Upper lobe of left lung (tissue), 6 donors: ENCODE data around the gene SRD5A2. TPM values are rescaled to one million over a fixed set of nuclear protein-coding genes. Genes with fewer than 3 reads are reported as not detected.
A peak's percentile ranks its signal among the peaks of the same experiment; 100 is the strongest.

ENCODE experiments used
- ATAC-seq, 2 donors: fragments of 200-7000 bp; cut with Tn5 transposase; one replicate each; pipeline ENCODE4 v1.9.1; 2022; ENCODE audit warnings: mild to moderate bottlenecking in 2 of 2, moderate library complexity in 2 of 2; ENCODE audit not compliant: low FRiP score in 2 of 2
- DNase-seq, 2 donors: peaks; one replicate each; pipeline ENCODE4 v3.0.0-alpha.2; 2019 to 2020
- H3K27ac ChIP-seq, 4 donors: fragments of 200-600 bp; sonication (generic); one replicate each; pipeline ENCODE4 v1.5.1; 2016 to 2019
- H3K27me3 ChIP-seq, 4 donors: fragments of 200-600 bp; sonication (generic); one replicate each; pipeline ENCODE4 v1.5.1; 2017 to 2019
- H3K36me3 ChIP-seq, 4 donors: fragments of 200-600 bp; sonication (generic); one replicate each; pipeline ENCODE4 v1.5.1; 2016 to 2019
- H3K4me1 ChIP-seq, 4 donors: fragments of 200-600 bp; sonication (generic); one replicate each; pipeline ENCODE4 v1.5.1; 2018 to 2019
- H3K4me3 ChIP-seq, 4 donors: fragments of 200-600 bp; sonication (generic); one replicate each; pipeline ENCODE4 v1.5.1; 2017 to 2019; ENCODE audit warnings: mild to moderate bottlenecking in 2 of 4, moderate library complexity in 1 of 4
- H3K9me3 ChIP-seq, 4 donors: fragments of 200-600 bp; sonication (generic); one replicate each; pipeline ENCODE4 v1.5.1; 2018 to 2019
- CTCF ChIP-seq, 6 experiments: fragments of 450-650 bp in 4 of 6; fragments of 200-600 bp in 2 of 6; sonication (generic) in 2 of 6; IDR thresholded peaks; one replicate each; pipeline ENCODE4 v1.5.1; 2016 to 2019; ENCODE audit warnings: antibody characterized with exemption in 6 of 6
- EP300 ChIP-seq, 4 donors: sonication (generic); formaldehyde crosslinking; IDR thresholded peaks; one replicate each; pipeline ENCODE4 v1.5.1; 2017; ENCODE audit warnings: antibody characterized with exemption in 4 of 4, control low read depth in 2 of 4
- POLR2A ChIP-seq, 4 donors: fragments of 450-650 bp; IDR thresholded peaks; one replicate each; pipeline ENCODE4 v1.5.1; 2016 to 2017; ENCODE audit warnings: antibody characterized with exemption in 4 of 4, mild to moderate bottlenecking in 2 of 4
- POLR2AphosphoS5 ChIP-seq, 2 donors: sonication (generic); formaldehyde crosslinking; IDR thresholded peaks; one replicate each; pipeline ENCODE4 v1.5.1; 2017; ENCODE audit warnings: antibody characterized with exemption in 2 of 2
- WGBS, 2 donors: methylation state at CpG; one replicate each; pipeline ENCODE4 v1.1.5; 2017 to 2018; 5-methylcytosine and 5-hydroxymethylcytosine counted together
- total RNA-seq, 6 donors: library from RNA; depleted of rRNA in 4 of 6; stranded (reverse); fragments of >200 nt in 4 of 6; gene quantifications; one replicate each; pipeline versions ENCODE4 v1.1.0 to v1.2.1, GENCODE V29; 2016 to 2021
- donor health status: DM: no; HTN: no; CAD: no; lungs with moderate emphysema.
- donor health status: DM: no; HTN: yes; CAD: no; lungs with severe emphysema.

The SRD5A2 gene
- total RNA-seq, 6 donors from 2014 or later, result 0.09 to 3.7 (median 0.62) TPM

DNA sequence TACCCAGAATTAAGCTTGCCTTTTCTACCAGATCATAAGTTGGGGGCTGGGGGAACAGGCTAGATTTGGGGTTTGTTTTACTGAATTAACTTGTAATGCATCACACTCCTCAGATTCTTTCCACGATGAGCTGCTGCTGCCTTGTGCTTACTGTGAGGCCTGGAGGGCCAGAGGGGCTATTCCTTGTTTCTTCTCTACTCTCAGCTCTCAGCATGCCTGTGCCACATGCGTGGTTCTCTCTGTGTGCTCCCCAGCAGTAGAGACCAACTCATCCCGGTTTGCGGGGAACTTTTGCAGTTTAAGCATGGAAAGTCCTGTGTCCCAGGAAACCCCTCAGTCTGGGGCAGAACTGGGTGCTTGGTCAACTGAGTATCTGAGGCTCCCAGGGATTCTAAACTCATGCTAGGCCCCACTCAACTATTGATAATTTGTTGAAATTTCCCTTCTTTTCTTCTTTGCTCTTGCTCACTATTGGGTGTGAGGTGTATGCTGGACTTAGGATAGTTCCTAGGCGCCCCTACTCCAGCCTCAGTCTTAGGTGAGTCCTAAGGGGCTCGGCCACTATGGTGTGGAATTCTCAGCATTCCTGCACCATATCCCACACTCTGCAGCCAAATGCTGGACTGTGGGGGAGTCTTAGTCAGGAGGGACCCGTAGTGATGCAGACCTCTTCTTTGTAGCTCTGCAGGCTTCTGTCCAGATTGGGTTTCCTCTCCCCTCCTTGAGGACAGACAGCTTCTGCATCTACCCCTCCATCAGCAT is 63.1 kb downstream of the SRD5A2 start:
- no peak overlapping the region for H3K4me3 ChIP-seq
- peak in 1 of 2 donors; percentile 16 for ATAC-seq
- 73 to 87% methylated on average over 7 of the region's 7 CpGs for WGBS, 2 donors

GRCh38 chr2:31515586-31515985 is 65.2 kb downstream of the SRD5A2 start:
- ATAC-seq (no peak), DNase-seq (no peak)
- no peak overlapping the region for H3K27ac ChIP-seq
- no peaks in the 10 kb centered on the region for H3K36me3 ChIP-seq
- no peaks in the 10 kb centered on the region for H3K9me3 ChIP-seq
- WGBS, 2 donors, result 83 to 88% methylated on average over 5 of the region's 5 CpGs
- no peaks in the 10 kb centered on the region for H3K27me3 ChIP-seq
- H3K4me3 ChIP-seq, result no peak overlapping the region
- no peak for TF ChIP-seq POLR2AphosphoS5 (IDR thresholded peaks at IDR 0.05)
- no peak for TF ChIP-seq CTCF (IDR thresholded peaks at IDR 0.05)
- TF ChIP-seq EP300 (IDR thresholded peaks at IDR 0.05), result no peak
- no peak for TF ChIP-seq POLR2A (IDR thresholded peaks at IDR 0.05)
- no peaks in the 10 kb centered on the region for H3K4me1 ChIP-seq

More for the DNA sequence above, 63.1 kb downstream of the SRD5A2 start:
- no peak overlapping the region for H3K27ac ChIP-seq
- DNase-seq, result no peak
- TF ChIP-seq EP300 (IDR thresholded peaks at IDR 0.05) (no peak), CTCF (IDR thresholded peaks at IDR 0.05) (no peak), POLR2A (IDR thresholded peaks at IDR 0.05) (no peak), POLR2AphosphoS5 (IDR thresholded peaks at IDR 0.05) (no peak)
- H3K27me3 ChIP-seq, result no peaks in the 10 kb centered on the region
- no peaks in the 10 kb centered on the region for H3K4me1 ChIP-seq
- H3K36me3 ChIP-seq, result no peaks in the 10 kb centered on the region
- no peaks in the 10 kb centered on the region for H3K9me3 ChIP-seq

DNA sequence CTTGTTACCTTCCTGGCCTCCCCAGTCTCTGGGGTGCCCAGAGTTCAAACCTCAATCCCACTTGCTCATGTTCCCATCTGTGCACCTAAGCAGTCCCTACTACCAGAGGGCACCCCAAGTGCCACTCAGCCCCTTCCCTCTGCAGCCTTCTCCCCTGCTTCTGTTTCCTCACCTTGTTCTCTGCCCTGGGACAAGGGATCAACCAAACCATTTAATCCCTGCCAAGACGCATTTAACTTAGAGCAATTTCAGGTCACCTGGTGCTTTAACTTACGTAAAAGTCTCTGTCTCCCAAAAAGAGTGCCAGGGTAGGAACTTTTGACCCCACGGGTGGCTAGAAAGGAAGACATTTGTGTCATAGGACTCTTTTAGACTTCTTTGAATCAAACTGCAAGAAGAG is 67.2 kb downstream of the SRD5A2 start:
- 94 to 96% methylated on average over 3 of the region's 3 CpGs for WGBS, 2 donors
- no peak for DNase-seq
- Histone ChIP-seq H3K9me3 (no peaks in the 10 kb centered on the region), H3K36me3 (no peaks in the 10 kb centered on the region), H3K27ac (no peak overlapping the region), H3K4me3 (no peak overlapping the region), H3K4me1 (no peaks in the 10 kb centered on the region), H3K27me3 (no peaks in the 10 kb centered on the region)
- no peak for ATAC-seq
- TF ChIP-seq POLR2AphosphoS5 (IDR thresholded peaks at IDR 0.05) (no peak), EP300 (IDR thresholded peaks at IDR 0.05) (no peak), POLR2A (IDR thresholded peaks at IDR 0.05) (no peak), CTCF (IDR thresholded peaks at IDR 0.05) (no peak)

DNA sequence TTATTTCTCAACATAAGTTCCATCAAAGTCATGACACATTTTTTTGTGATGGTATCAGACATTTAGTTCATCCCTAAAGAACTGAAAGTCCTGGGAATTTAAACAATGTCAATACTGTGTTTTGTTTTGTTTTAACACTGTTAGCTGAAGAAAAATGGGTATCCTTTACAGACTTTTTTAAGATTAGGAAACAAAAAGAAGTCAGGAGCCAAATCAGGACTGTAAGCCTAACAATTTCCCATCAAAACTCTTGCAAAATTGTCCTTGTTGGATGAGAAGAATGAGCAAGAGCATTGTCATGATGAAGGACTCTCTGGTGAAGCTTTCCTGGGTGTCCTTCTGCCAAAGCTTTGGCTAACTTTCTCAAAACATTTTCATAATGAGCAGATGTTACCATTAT is 69.4 kb downstream of the SRD5A2 start:
- Histone ChIP-seq H3K4me1 (no peaks in the 10 kb centered on the region), H3K9me3 (no peaks in the 10 kb centered on the region), H3K36me3 (no peaks in the 10 kb centered on the region), H3K4me3 (no peak overlapping the region), H3K27me3 (no peaks in the 10 kb centered on the region), H3K27ac (no peak overlapping the region)
- ATAC-seq (no peak), DNase-seq (no peak)
- TF ChIP-seq CTCF (IDR thresholded peaks at IDR 0.05) (no peak), POLR2A (IDR thresholded peaks at IDR 0.05) (no peak), EP300 (IDR thresholded peaks at IDR 0.05) (no peak), POLR2AphosphoS5 (IDR thresholded peaks at IDR 0.05) (no peak)

DNA sequence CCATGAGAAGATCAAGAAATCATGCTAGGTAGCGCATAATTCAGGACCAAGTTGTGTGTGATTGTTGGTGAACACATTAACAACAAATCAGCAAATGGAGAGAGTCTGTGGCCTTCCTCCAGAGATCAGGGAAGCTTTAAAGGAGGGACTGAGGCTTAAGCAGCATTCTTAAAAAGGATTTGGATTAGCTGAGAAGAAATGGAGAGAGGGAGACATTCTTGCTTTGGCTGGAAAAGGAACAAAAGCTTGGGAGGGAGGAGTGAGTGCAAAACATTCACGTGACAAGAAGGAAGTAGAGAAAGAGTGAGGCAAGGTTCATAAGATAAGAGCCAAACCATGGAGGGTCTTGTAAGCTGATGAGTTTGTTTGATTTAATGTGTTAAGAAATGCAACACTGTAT is 75.6 kb downstream of the SRD5A2 start:
- ATAC-seq (no peak), DNase-seq (no peak)
- Histone ChIP-seq H3K27ac (no peak overlapping the region), H3K27me3 (no peaks in the 10 kb centered on the region), H3K4me3 (no peak overlapping the region), H3K4me1 (no peaks in the 10 kb centered on the region), H3K9me3 (no peaks in the 10 kb centered on the region), H3K36me3 (no peaks in the 10 kb centered on the region)
- 62 to 71% methylated on average over 2 of the region's 2 CpGs for WGBS, 2 donors
- no peak for TF ChIP-seq POLR2A (IDR thresholded peaks at IDR 0.05)
- no peak for TF ChIP-seq CTCF (IDR thresholded peaks at IDR 0.05)
- TF ChIP-seq POLR2AphosphoS5 (IDR thresholded peaks at IDR 0.05), result no peak
- TF ChIP-seq EP300 (IDR thresholded peaks at IDR 0.05), result no peak
